GM18499 (cell line): ENCODE data around the gene KIF14.
A peak's percentile ranks its signal among the peaks of the same experiment; 100 is the strongest.

Source experiments
- ATAC-seq: cut with Tn5 transposase; IDR thresholded peaks from one replicate; pipeline ENCODE4 v1.9.1; 2021; ENCODE audit warnings: moderate number of reproducible peaks; ENCODE audit not compliant: insufficient read depth, unreplicated experiment

The KIF14 gene

GRCh38 chr1:200620273-200621131 lies at the start of gene KIF14:
TSS of gene KIF14 (minus strand) at chr1:200620751. CDS start at chr1:200618723, 2,028 bp downstream.
- peak; percentile 63 for ATAC-seq

- ATAC-seq: peak; percentile 49
Measured at GRCh38 chr1:200669314-200670241, 49.0 kb upstream of the KIF14 start, which contains the start of gene DDX59. TSS of gene DDX59 (minus strand) at chr1:200669907. CDS start at chr1:200666740, 3,167 bp downstream.

GRCh38 chr1:200668514-200669313 lies 48.2 kb upstream of the KIF14 start:
- ATAC-seq: no peak

DNA sequence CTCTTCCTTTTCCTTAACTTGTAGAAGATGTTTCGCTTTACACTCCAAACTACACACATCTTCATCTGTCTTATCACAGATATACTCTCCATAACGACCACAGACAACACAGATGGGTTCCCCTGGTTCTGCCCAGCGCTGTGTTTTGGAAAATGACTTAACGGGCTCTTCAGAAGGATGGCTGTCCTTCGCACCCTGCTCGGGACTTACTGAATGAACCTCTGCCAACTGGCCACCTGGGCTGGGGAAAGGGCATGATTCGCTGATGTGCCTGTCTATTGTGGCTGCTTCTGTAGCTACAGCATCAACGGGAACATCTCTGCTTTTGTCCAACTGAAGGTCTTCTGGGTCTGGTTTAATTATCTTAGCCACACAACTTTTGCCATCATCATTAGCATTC lies 45.8 kb upstream of the KIF14 start:
- ATAC-seq: no peak

DNA sequence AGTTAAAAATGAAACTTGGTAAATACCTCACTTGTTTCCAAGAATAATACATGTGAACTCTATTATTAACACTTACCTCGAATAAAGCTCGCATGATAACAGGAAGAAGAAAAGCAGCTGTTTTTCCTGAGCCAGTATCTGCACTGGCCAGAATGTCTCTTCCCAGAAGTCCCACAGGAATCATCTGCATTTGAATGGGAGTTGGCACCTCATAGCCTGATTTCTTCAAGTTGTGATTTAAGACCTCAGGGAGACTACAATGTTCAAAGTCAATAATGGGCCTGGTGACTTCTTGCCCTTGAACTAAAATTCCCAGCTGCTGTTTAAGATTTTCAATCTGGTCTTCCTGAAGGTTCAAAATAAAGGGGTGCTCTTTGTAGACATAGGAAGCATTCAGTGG lies 45.3 kb upstream of the KIF14 start:
- no peak for ATAC-seq

GRCh38 chr1:200660719-200661118 lies 40.2 kb upstream of the KIF14 start:
- ATAC-seq: no peak

DNA sequence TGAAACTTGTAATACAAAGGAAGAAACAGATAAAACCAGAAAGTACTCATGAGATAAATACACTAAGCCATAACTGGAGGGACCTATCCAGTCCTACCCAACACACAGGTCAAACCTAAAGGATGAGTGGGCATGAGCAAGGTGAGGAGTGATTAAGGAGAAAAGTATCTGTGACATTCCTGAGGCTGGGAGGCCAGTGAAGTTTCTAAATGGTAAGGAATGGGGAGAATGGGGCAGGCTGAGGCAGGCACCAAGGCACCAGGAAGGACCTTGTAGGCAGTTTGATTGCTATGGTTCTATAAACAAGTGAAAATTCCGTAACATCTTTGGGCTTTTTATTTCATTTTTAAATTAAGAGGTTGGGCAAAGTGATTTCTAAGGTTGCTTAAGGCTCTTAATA lies 38.7 kb upstream of the KIF14 start:
- no peak for ATAC-seq

DNA sequence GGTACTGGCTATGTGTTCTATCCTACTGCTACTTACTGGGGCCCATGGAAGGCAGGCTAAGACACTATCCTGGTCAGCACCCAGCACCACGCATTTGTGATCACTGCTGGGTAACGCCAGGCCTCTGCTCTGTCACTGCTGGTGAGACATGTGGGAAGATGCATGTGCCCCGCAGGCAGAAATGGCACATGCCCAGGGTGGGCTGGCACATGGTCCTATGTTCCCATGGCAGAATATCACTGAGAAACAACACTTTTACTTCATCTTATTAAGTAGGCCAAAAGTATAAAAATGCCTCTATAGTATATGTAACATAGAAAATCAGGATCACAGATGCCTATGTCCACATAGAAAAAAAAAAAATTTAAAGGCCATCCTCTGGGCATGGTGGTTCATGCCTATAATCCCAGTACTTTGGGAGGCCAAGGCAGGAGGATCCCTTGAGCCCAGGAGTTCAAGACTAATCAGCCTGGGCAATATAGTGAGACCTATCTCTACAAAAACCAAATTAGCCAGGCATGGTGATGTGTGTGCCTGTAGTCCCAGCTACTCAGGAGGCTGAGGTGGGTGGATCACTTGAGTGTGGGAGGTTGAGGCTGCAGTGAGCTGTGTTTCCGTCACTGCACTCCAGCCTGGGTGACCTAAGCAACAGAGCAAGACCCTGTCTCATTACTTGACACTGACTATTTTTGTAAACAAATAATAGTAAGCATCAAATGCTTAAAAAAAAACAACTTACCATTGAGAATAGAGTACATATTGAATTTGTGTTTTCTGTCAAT lies 37.7 kb upstream of the KIF14 start:
- no peak for ATAC-seq

- ATAC-seq: peak; percentile 96
Measured at GRCh38 chr1:200654660-200655059, 34.1 kb upstream of the KIF14 start.

DNA sequence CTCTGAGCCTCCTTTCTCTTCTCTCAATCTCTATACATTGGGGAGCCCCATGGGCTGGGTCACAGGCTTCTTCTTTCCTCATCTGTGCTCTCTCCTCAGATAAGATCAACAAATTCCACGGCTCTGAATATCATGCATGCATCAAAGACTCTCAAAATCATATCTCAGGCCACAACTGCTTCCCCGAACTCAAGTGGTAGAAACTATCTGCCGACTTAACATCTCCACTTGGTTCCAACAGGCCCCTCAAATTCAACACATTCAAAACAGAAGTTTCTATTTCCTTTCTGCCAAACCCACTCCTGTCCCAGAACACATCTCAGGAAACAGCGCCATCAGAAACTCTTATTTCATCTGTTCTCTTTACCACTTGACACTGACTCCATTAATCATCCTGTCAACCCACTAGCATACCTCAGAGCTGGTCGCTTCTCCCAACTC lies 32.5 kb upstream of the KIF14 start:
- ATAC-seq: no peak

GRCh38 chr1:200652378-200652777 lies 31.8 kb upstream of the KIF14 start:
- no peak for ATAC-seq

GRCh38 chr1:200646515-200646914 lies 26.0 kb upstream of the KIF14 start:
- no peak for ATAC-seq

DNA sequence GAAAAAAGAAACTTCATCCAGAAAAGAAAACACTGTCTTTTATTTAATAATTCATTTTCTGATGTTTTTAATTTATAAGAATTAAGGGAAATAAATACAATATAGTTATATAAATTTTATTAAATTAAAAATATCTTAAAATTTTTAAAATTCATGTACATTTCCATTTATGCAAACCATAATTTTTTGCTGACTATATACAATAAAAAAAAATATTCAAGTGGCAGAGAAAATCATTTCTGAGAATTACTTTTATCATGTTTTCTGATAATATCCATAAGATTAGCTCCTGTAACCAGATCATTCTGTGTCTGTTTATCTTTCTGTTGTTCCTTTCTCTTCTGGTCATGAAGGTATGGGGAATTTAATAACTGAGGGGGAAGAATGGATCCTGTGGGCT lies 23.5 kb upstream of the KIF14 start:
- no peak for ATAC-seq

GRCh38 chr1:200642481-200642880 lies 21.9 kb upstream of the KIF14 start:
- no peak for ATAC-seq

- no peak for ATAC-seq
Measured at GRCh38 chr1:200640963-200641401, 20.4 kb upstream of the KIF14 start.

DNA sequence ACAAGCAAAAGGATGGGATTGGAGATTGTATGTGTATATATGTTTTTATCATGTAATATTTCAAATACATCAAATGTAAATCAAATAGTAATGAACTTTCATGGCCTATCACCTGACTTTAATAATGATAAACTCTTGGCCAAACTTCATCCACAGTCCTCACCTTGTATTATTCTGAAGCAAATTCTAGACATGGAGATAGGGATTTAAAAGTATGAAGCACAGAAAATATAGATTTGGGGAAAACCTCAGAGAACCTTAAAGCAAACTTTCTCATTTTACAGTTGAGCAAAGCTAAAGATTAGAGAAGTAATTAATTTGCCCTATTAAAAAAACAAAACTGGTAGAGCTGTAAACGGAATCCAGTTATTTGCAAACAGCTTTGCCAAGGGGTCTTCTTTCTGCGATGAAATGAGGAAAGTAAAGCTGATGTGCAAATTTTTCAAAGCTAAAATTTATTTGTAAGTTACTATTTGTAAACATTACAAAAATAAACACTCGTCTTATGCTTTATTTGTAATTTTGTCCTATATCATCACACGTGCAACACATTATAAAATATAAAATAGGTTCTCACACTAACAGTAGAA lies 19.9 kb upstream of the KIF14 start:
- ATAC-seq: no peak

DNA sequence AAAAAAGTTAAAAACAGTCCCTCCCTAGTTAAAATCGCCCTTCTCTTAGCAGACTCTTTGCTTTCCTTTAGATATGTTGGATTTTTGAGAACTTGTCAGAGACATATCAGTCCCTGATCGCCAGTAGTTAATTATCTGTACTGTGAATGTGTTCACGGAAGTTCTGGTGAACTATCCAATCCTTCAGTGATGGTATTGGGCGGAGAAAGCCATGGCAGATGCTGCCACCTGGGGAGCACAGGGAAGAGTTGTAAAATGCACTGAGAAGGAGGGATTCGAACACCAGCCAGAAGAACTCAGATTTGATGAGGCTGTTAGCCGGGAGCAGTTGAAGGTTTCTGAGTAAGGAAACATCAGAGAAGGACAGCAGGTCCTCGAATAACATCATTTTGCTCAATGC lies 17.5 kb upstream of the KIF14 start:
- no peak for ATAC-seq

GRCh38 chr1:200636681-200637080 lies 16.1 kb upstream of the KIF14 start:
- no peak for ATAC-seq
